HepG2 (cell line): Measurements from ENCODE around the gene MEX3A. TPM values are rescaled to one million over a fixed set of nuclear protein-coding genes. Genes with fewer than 3 reads are reported as not detected.

Source experiments
- CBX2 ChIP-seq, 2 experiments: fragments of 200-600 bp in 1 of 2; sonication (generic); formaldehyde crosslinking in 1 of 2; IDR thresholded peaks; 2 replicates each; pipeline versions ENCODE4 v1.7.0 to v1.8.1; 2018 to 2022; ENCODE audit warnings: low read depth in 2 of 2, low read length in 1 of 2, mild to moderate bottlenecking in 1 of 2, missing genetic modification reagents in 1 of 2
- CEBPG ChIP-seq: IDR thresholded peaks from 2 replicates; pipeline ENCODE4 v1.6.1; 2016
- PAWR ChIP-seq: sonication (generic); formaldehyde crosslinking; IDR thresholded peaks from 2 replicates; pipeline ENCODE4 v1.4.0; 2020; ENCODE audit warnings: missing genetic modification reagents, mild to moderate bottlenecking, borderline replicate concordance
- TBX2 ChIP-seq: sonication (generic); formaldehyde crosslinking; IDR thresholded peaks from 2 replicates; pipeline ENCODE4 v1.5.0; 2020; ENCODE audit warnings: missing genetic modification reagents, mild to moderate bottlenecking, borderline replicate concordance
- polyA plus RNA-seq, 8 experiments: library from polyadenylated mRNA; depleted of rRNA in 3 of 8; stranded (reverse) in 7 of 8; unstranded in 1 of 8; fragments of >200 nt; fragmentation: Illumina TruSeq in 4 of 8; extraction: Trizol in 4 of 8; gene quantifications; 2 replicates each; pipeline versions ENCODE4 v1.2.1 to v1.2.3, GENCODE V29; 2011 to 2016; ENCODE audit warnings: low read depth in 4 of 8, missing spikeins in 1 of 8, mixed read lengths in 1 of 8; ENCODE audit not compliant: insufficient read depth in 1 of 8
- total RNA-seq, 5 experiments: library from RNA; depleted of rRNA; stranded (reverse); fragments of >200 nt; fragmentation: Illumina TruSeq; extraction: Trizol; gene quantifications; 2 replicates each; pipeline ENCODE4 v1.2.3, GENCODE V29; 2016; ENCODE audit warnings: low read depth in 1 of 5
- TF ChIP-seq, protein P1 (sequence below): sonication (generic); formaldehyde crosslinking; IDR thresholded peaks from 2 replicates; pipeline ENCODE4 v1.4.0; 2020; ENCODE audit warnings: mild to moderate bottlenecking, missing genetic modification reagents
- TF ChIP-seq, protein P2 (sequence below): sonication (generic); formaldehyde crosslinking; IDR thresholded peaks from 2 replicates; pipeline ENCODE4 v1.5.0; 2020; ENCODE audit warnings: mild to moderate bottlenecking, missing genetic modification reagents, borderline replicate concordance
- TF ChIP-seq, protein P3 (sequence below): sonication (generic); formaldehyde crosslinking; IDR thresholded peaks from 2 replicates; pipeline ENCODE4 v1.8.0; 2022; ENCODE audit warnings: mild to moderate bottlenecking, missing genetic modification reagents, borderline replicate concordance

MEX3A gene
- total and polyA plus RNA-seq, 2 of the 13 experiments (the other 11 are each of a cell fraction or from before 2014, with no cell fraction given), result 7.6 to 9.1 TPM

DNA sequence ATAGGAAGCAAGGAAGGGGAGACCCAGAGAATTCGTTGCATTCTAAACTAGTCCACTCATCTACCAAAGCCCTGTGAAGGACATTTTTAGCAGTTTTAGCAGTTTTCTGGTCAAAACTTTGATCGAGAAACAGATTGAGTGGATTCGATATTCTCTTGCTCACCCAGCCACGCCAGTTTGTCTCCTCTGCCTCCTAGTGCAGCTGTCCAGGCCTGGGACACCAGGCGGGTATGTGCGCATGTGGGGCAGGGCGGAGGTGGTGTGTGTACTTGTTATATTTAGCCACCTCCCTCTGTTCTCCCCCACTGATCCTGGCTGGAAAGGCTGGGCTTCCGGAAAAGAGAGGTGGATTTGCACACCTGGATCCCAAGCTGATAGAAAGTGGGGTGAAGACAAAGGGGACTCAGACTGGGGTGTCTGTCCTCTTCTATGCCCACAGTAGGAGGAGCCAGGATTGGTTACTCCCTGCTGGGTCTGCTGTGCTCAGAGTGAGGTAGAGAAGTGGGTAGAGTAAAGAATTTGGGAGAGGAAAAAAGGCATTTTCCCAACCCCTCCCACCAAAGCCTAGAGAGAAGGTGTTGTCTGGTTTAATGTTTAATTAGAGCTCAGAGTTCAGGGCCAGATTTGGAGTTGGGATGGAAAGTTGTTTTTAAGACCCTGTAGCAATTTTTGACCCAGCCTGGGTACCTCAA is 36.1 kb upstream of the MEX3A start (continued):
- TF ChIP-seq, protein P1, sequence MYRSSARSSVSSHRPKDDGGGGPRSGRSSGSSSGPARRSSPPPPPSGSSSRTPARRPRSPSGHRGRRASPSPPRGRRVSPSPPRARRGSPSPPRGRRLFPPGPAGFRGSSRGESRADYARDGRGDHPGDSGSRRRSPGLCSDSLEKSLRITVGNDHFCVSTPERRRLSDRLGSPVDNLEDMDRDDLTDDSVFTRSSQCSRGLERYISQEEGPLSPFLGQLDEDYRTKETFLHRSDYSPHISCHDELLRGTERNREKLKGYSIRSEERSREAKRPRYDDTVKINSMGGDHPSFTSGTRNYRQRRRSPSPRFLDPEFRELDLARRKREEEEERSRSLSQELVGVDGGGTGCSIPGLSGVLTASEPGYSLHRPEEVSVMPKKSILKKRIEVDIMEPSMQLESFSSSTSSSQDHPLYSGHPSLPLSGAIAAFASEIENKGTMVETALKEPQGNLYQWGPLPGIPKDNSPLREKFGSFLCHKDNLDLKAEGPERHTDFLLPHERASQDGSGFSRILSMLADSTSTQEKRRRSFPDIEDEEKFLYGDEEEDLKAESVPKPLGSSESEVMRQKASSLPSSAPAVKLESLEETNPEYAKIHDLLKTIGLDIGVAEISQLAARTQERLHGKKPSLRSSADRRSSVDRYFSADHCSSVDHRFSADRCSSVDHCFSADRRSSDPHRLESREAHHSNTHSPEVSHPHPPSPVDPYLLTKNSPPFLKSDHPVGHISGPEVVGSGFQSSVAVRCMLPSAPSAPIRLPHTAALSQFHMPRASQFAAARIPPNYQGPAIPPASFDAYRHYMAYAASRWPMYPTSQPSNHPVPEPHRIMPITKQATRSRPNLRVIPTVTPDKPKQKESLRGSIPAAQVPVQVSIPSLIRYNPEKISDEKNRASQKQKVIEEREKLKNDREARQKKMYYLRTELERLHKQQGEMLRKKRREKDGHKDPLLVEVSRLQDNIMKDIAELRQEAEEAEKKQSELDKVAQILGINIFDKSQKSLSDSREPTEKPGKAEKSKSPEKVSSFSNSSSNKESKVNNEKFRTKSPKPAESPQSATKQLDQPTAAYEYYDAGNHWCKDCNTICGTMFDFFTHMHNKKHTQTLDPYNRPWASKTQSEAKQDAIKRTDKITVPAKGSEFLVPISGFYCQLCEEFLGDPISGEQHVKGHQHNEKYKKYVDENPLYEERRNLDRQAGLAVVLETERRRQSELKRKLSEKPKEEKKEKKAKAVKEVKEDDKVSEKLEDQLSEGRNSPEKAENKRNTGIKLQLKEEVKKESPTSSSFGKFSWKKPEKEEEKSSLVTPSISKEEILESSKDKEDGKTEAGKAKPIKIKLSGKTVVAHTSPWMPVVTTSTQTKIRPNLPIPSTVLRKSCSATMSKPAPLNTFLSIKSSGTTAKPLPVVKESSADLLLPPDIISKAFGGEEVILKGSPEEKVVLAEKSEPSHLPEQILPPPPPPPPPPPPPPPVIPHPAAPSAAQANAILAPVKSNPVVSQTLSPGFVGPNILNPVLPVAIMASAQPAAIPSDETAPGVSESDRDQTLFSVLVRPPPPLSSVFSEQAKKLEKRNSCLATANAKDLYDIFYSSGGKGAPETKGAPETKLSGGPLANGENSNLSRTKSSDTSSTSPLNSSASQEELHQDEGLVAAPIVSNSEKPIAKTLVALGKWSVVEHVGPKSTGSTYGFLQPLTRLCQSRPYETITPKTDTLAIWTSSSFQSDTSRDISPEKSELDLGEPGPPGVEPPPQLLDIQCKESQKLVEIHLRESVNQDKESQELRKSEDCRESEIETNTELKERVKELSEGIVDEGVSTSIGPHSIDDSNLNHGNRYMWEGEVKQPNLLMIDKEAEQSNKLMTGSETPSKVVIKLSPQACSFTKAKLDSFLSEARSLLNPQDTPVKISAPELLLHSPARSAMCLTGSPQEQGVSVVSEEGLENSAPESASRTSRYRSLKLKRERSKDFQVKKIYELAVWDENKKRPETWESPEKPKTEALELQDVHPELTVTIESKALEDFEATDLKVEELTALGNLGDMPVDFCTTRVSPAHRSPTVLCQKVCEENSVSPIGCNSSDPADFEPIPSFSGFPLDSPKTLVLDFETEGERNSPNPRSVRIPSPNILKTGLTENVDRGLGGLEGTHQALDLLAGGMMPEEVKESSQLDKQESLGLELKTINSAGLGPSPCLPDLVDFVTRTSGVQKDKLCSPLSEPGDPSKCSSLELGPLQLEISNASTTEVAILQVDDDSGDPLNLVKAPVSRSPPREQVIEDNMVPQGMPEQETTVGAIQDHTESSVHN (CRISPR knock-in tag), result no peak
- TF ChIP-seq CBX2 (IDR thresholded peaks at IDR 0.05; ENCODE audit: low read depth, low read length), result no peak
- TF ChIP-seq CBX2 (CRISPR knock-in tag; IDR thresholded peaks at IDR 0.05; ENCODE audit: low read depth), result no peak
- peak; percentile 89 for TF ChIP-seq TBX2 (CRISPR knock-in tag)
- TF ChIP-seq, protein P2, sequence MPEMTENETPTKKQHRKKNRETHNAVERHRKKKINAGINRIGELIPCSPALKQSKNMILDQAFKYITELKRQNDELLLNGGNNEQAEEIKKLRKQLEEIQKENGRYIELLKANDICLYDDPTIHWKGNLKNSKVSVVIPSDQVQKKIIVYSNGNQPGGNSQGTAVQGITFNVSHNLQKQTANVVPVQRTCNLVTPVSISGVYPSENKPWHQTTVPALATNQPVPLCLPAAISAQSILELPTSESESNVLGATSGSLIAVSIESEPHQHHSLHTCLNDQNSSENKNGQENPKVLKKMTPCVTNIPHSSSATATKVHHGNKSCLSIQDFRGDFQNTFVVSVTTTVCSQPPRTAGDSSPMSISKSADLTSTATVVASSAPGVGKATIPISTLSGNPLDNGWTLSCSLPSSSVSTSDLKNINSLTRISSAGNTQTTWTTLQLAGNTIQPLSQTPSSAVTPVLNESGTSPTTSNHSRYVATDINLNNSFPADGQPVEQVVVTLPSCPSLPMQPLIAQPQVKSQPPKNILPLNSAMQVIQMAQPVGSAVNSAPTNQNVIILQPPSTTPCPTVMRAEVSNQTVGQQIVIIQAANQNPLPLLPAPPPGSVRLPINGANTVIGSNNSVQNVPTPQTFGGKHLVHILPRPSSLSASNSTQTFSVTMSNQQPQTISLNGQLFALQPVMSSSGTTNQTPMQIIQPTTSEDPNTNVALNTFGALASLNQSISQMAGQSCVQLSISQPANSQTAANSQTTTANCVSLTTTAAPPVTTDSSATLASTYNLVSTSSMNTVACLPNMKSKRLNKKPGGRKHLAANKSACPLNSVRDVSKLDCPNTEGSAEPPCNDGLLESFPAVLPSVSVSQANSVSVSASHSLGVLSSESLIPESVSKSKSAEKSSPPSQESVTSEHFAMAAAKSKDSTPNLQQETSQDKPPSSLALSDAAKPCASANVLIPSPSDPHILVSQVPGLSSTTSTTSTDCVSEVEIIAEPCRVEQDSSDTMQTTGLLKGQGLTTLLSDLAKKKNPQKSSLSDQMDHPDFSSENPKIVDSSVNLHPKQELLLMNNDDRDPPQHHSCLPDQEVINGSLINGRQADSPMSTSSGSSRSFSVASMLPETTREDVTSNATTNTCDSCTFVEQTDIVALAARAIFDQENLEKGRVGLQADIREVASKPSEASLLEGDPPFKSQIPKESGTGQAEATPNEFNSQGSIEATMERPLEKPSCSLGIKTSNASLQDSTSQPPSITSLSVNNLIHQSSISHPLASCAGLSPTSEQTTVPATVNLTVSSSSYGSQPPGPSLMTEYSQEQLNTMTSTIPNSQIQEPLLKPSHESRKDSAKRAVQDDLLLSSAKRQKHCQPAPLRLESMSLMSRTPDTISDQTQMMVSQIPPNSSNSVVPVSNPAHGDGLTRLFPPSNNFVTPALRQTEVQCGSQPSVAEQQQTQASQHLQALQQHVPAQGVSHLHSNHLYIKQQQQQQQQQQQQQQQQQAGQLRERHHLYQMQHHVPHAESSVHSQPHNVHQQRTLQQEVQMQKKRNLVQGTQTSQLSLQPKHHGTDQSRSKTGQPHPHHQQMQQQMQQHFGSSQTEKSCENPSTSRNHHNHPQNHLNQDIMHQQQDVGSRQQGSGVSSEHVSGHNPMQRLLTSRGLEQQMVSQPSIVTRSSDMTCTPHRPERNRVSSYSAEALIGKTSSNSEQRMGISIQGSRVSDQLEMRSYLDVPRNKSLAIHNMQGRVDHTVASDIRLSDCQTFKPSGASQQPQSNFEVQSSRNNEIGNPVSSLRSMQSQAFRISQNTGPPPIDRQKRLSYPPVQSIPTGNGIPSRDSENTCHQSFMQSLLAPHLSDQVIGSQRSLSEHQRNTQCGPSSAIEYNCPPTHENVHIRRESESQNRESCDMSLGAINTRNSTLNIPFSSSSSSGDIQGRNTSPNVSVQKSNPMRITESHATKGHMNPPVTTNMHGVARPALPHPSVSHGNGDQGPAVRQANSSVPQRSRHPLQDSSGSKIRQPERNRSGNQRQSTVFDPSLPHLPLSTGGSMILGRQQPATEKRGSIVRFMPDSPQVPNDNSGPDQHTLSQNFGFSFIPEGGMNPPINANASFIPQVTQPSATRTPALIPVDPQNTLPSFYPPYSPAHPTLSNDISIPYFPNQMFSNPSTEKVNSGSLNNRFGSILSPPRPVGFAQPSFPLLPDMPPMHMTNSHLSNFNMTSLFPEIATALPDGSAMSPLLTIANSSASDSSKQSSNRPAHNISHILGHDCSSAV (CRISPR knock-in tag), result no peak
- TF ChIP-seq, protein P3, sequence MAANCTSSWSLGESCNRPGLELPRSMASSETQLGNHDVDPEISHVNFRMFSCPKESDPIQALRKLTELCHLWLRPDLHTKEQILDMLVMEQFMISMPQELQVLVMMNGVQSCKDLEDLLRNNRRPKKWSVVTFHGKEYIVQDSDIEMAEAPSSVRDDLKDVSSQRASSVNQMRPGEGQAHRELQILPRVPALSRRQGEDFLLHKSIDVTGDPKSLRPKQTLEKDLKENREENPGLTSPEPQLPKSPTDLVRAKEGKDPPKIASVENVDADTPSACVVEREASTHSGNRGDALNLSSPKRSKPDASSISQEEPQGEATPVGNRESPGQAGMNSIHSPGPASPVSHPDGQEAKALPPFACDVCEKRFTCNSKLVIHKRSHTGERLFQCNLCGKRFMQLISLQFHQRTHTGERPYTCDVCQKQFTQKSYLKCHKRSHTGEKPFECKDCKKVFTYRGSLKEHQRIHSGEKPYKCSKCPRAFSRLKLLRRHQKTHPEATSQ (CRISPR knock-in tag), result peak; percentile 36; the same call in 1 of the 2 replicates
- TF ChIP-seq PAWR (CRISPR knock-in tag), result no peak
- TF ChIP-seq CEBPG (CRISPR knock-in tag), result peak; percentile 9; the same call in 1 of the 2 replicates
